Astrocyte (in vitro differentiated cells and primary cell): ENCODE data around the gene ANTXR1.

Source experiments
- EZH2 ChIP-seq: IDR thresholded peaks from 2 replicates; pipeline ENCODE4 v1.6.1; 2012; ENCODE audit warnings: mild to moderate bottlenecking, low read length, inconsistent platforms; ENCODE audit not compliant: insufficient read depth
- TF ChIP-seq, protein P1 (sequence below): IDR thresholded peaks from 2 replicates; pipeline ENCODE4 v1.5.1; 2011; ENCODE audit warnings: low read depth, mild to moderate bottlenecking, inconsistent platforms, low read length, moderate library complexity; ENCODE audit not compliant: insufficient read depth

DNA sequence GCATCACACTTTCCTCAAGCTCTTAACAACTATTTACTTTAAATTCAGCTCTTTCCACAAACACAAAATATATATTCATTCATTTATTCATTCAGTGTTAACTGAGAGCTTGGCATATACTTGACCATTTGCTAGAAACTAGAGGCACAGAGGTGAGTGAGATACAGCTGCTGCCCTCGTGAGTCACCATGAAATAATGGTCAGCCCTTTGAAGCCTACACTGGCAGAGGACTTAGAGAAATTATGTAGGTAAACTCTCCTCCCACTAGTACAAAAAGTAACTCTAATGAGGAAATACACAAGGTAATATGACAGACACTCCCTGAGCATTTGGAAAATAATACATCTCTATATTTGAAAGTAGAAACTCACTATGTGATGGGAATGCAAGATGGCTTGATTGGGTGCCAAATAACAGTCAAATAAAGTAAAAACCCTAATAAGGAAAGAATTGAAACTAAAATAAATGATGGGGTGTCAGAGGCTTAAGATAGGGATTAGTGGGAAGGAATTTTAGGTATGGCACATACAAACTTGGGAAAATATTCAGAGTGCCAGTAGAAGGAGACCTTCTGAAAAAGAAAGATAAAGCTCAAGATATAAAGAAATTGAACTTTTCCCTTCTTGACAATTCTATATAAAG lies 61.1 kb downstream of the ANTXR1 start:
- TF ChIP-seq, protein P1, sequence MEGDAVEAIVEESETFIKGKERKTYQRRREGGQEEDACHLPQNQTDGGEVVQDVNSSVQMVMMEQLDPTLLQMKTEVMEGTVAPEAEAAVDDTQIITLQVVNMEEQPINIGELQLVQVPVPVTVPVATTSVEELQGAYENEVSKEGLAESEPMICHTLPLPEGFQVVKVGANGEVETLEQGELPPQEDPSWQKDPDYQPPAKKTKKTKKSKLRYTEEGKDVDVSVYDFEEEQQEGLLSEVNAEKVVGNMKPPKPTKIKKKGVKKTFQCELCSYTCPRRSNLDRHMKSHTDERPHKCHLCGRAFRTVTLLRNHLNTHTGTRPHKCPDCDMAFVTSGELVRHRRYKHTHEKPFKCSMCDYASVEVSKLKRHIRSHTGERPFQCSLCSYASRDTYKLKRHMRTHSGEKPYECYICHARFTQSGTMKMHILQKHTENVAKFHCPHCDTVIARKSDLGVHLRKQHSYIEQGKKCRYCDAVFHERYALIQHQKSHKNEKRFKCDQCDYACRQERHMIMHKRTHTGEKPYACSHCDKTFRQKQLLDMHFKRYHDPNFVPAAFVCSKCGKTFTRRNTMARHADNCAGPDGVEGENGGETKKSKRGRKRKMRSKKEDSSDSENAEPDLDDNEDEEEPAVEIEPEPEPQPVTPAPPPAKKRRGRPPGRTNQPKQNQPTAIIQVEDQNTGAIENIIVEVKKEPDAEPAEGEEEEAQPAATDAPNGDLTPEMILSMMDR: no peak
- no peak for TF ChIP-seq EZH2
